Epithelial cell of esophagus (primary cell): ENCODE measurements around the gene JPH3.

Source experiments
- DNase-seq: peaks from one replicate; pipeline ENCODE4 v3.0.0; 2010; ENCODE audit warnings: low read depth
- H3K4me3 ChIP-seq: 2 replicates; pipeline ENCODE4 v1.5.1; 2011; ENCODE audit warnings: mild to moderate bottlenecking, low read length, control low read depth
- TF ChIP-seq, protein P1 (sequence below): IDR thresholded peaks from 2 replicates; pipeline ENCODE4 v1.5.1; 2011; ENCODE audit warnings: low read depth, mild to moderate bottlenecking, low read length, control low read depth, inconsistent platforms; ENCODE audit not compliant: insufficient read depth; ENCODE audit errors: missing control alignments

The JPH3 gene

DNA sequence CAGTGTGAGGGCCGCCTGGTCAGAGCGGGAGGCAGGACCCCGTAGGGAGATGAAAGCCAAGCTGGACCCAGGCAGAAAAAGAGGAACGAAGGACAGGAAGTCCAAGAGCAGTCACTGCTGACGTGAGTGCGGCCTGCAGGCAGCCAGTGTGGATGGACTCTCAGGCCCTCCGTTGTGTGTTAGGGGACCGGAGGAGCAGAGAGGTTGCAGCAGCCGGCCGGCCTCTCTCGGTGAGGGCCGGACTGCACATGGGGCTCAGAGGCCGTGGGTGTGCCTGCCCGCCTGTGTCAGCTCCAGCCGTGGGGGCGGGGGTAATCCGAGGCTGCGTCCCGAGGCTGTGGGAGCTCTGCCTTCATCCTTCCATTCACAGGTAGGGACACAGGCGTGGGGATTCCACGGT, 67.4 kb downstream of the JPH3 start:
- no peak overlapping the region for H3K4me3 ChIP-seq
- no peak for DNase-seq
- TF ChIP-seq, protein P1, sequence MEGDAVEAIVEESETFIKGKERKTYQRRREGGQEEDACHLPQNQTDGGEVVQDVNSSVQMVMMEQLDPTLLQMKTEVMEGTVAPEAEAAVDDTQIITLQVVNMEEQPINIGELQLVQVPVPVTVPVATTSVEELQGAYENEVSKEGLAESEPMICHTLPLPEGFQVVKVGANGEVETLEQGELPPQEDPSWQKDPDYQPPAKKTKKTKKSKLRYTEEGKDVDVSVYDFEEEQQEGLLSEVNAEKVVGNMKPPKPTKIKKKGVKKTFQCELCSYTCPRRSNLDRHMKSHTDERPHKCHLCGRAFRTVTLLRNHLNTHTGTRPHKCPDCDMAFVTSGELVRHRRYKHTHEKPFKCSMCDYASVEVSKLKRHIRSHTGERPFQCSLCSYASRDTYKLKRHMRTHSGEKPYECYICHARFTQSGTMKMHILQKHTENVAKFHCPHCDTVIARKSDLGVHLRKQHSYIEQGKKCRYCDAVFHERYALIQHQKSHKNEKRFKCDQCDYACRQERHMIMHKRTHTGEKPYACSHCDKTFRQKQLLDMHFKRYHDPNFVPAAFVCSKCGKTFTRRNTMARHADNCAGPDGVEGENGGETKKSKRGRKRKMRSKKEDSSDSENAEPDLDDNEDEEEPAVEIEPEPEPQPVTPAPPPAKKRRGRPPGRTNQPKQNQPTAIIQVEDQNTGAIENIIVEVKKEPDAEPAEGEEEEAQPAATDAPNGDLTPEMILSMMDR = no peak

DNA sequence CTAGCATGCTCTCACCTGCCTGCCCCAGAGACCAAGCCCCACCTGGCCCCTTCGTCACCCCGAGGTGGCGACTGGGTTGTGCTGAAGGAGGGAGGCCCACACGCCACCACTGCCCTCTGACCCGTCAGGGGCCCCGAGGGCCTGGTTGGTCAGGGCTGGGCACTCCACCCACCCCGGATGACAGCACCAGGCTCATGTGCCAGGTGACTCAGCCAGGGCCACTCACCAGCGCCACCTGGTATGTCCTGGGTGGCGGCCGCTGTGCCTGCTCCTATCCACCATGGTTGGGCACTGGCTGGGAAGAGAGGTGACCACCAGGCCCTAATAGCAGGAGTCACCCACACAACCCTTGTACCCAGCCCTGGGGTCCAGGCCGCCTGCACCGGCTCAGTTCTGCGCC, 68.9 kb downstream of the JPH3 start:
- TF ChIP-seq, protein P1 = no peak
- no peak overlapping the region for H3K4me3 ChIP-seq
- no peak for DNase-seq

DNA sequence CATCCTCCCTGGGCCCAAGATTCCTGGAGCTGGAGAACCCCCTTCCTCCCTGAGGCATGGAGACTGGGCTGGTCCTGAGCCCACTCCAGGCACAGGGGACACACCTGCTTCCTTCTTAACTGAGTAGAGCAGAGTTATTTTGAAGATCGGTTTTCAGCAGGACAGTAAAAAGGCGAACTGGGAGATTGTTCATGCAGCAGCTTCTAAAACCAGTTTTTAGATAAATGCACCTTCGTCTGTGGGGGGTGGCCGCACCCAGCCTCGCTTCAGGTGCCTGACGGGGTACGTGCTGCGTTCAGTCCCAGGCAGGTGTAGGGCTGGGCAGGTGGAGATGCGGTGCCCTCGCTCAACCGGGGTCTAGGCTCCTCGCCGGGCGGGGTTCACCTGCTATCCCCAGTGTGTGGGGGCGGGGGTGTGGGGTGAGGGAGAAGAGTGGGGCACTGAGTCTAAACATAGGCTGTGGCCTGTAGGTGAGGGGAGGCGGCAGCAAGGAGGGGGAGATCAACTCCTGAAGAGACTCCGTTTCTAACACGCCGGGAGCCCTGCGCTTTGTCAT, 69.5 kb downstream of the JPH3 start:
- no peak overlapping the region for H3K4me3 ChIP-seq
- TF ChIP-seq, protein P1 = no peak
- no peak for DNase-seq

DNA sequence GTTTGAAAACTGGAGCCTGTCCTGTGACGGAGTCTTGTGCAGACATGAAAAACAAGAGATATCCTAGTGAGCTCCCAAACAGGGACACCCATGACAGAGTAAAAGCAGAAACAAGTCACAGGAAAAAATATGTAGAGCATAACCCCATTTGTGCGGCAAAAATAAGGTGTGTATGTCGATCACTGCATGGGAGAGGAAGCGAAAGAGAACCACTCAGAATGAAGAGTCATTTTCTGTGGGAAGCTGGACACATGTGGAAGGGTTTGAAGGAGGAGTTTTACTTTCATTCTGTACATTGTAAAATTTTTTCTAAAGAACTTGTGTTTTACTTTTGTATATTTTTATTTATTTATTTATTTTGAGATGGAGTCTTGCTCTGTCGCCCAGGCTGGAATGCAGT, 72.1 kb downstream of the JPH3 start:
- no peak for DNase-seq
- TF ChIP-seq, protein P1 = no peak
- H3K4me3 ChIP-seq = no peak overlapping the region

DNA sequence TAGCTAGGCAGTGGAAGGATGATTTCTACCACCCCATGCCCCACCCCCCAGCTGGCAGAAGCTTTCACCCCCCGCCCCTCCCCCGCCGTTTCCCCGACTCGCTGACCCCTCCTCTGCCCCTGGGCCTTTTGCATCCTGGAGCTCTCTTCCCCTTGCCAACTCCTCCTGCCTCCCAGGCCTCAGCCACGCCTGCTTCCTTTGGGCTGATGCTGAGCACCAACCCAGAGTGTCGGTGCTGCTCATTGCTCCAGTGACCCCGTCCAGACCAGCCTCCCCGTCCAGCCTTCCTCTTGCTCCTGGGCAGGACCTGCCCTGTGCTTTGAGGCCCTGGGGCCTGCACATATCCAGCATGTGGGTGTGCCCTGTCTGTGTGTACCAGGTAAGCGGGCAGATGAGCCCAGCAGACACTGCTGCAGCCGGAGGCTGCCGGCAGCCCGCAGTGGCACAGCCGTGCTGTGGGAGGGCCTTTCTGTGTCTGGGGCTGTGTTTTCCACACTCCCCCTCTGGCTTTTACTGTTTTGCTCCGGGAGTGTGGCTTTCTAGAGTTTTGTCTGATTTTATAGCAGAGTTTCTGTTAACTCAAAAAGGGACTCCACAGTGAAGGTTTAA, 72.9 kb downstream of the JPH3 start:
- DNase-seq = no peak
- H3K4me3 ChIP-seq = no peak overlapping the region
- TF ChIP-seq, protein P1 = no peak

DNA sequence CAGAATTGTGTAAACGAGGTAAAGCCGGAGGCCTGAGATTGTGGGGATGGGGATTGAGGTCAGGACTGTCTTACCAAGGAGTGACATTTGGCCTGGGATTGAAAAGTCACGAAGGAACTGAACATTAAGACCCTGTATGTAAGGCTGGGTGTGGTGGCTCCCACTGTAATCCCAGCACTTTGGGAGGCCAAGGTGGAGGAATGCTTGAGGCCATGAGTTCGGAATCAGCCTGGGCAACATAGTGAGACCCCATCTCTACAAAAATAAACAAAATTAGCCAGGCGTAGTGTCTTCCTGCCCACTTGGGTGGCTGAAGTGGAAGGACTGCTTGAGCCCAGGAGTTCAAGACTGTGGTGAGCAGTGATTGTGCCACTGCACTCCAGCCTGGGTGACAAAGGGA, 75.5 kb downstream of the JPH3 start:
- H3K4me3 ChIP-seq = no peak overlapping the region
- TF ChIP-seq, protein P1 = no peak
- no peak for DNase-seq

DNA sequence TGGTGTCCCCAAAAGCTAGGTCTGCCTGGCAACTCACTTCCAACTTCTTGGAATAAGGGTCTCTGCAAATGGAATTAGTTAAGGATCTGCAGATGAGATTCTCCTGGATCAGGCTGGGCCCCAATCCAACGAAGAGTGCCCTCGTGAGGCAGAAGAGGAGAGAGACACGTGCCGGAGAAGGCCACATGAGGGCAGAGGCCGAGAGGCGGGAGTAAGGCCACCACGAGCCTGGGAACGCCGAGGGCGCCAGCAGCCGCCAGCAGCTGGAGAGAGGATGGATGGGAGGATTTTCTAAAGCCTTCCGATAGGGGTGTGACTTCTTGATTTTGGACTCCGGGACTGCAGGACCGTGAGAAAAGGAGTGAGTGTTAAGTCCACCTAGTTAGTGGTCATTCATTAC, 76.3 kb downstream of the JPH3 start:
- DNase-seq = no peak
- H3K4me3 ChIP-seq = no peak overlapping the region
- TF ChIP-seq, protein P1 = no peak
